Measurements from ENCODE around the gene KRTAP4-2. TPM values are rescaled to one million over a fixed set of nuclear protein-coding genes. Genes with fewer than 3 reads are reported as not detected.

KRTAP4-2 gene
- total and polyA plus RNA-seq, 2 of the 13 experiments (the other 11 are each of a cell fraction or from before 2014, with no cell fraction given): not detected

DNA sequence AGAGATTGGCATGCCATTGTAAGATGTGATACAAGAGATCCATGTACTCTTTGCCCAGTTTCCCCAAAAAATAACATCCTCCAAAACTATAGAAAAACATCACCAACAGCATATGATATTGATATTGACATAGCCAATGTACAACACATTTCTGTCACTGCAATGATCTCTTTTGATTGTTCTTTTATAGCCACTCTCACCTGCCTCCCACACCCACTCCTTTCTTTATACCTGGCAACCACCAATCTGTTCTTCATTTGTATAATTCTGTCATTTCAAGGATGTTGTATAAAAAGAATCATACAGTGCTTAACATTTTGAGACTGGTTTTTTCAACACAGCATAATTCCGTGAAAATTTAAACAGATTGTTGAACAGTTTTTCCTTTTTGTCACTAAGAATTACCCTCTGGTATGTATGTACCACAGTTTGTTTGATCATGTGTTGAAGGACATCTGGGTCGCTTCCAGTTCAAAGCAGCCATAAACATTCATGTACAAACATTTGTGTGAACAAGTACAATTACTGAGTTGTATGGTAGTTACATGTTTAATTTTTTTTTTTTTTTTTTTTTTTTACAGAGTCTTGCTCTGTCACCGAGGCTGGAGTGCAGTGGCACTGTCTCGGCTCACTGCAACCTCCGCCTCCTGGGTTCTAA, 21.5 kb upstream of the KRTAP4-2 start:
- in situ Hi-C loops (cut with HindIII; ENCODE audit: extremely low pct_ligation_motif_present, low pct_unique_long_range_greater_than_20kb): no loop called here
- Histone ChIP-seq H3K27me3 (ENCODE audit: control insufficient read depth in 1 of 2, insufficient read depth in 2 of 2, low read length in 2 of 2) (no peaks in the 10 kb centered on the region), H3K79me2 (ENCODE audit: insufficient read depth, low read length) (no peaks in the 10 kb centered on the region), H2AFZ (ENCODE audit: low read length) (no peak overlapping the region), H3K4me2 (ENCODE audit: low read depth, low read length) (no peak overlapping the region), H3K4me1 (ENCODE audit: insufficient read depth, low read length) (no peaks in the 10 kb centered on the region), H3K36me3 (replicated peaks in 1 of 2; ENCODE audit: control insufficient read depth in 1 of 2, insufficient read depth in 2 of 2, low read length in 2 of 2) (no peaks in the 10 kb centered on the region), H3K4me3 (replicated peaks in 1 of 3; ENCODE audit: insufficient read depth in 1 of 3, low read depth in 2 of 3, low read length in 3 of 3) (no peak overlapping the region), H4K20me1 (ENCODE audit: insufficient read depth, low read length) (no peaks in the 10 kb centered on the region), H3K9ac (ENCODE audit: insufficient read depth, low read depth, low read length) (no peak overlapping the region), H3K27ac (ENCODE audit: extremely low read length, insufficient read depth, low read length) (no peak overlapping the region), H3K9me3 (ENCODE audit: low read length) (no peaks in the 10 kb centered on the region)
- DNase-seq (ENCODE audit: low spot score): no peak
- no peak for FAIRE-seq
- intact Hi-C loops (cut with micrococcal nuclease; ENCODE audit: unreplicated experiment): no loop called here
- CTCF ChIA-PET (ENCODE audit: low intra/inter-chr PET ratio, low total read pairs): no interaction called here
- ATAC-seq: no peak
- BruUV-seq (replicated peaks): no TSS peak
- TF ChIP-seq E2F5 (CRISPR knock-in tag; conservative IDR thresholded peaks at IDR 0.05): no peak
- no peak for TF ChIP-seq ZNF652 (CRISPR knock-in tag; IDR thresholded peaks at IDR 0.05; ENCODE audit: borderline replicate concordance, low read depth)
- no peak for TF ChIP-seq CSRNP2 (CRISPR knock-in tag; conservative IDR thresholded peaks at IDR 0.05; ENCODE audit: low read depth)
- no peak for TF ChIP-seq MLX (CRISPR knock-in tag; IDR thresholded peaks at IDR 0.05)
- no peak for TF ChIP-seq ZNF720 (CRISPR knock-in tag; IDR thresholded peaks at IDR 0.05)
- no peak for TF ChIP-seq ZNF3 (CRISPR knock-in tag; IDR thresholded peaks at IDR 0.05)
- TF ChIP-seq NR3C1 (CRISPR knock-in tag; IDR thresholded peaks at IDR 0.05): no peak
- TF ChIP-seq ZEB1 (IDR thresholded peaks at IDR 0.05; ENCODE audit: insufficient replicate concordance, low read depth): no peak
- TF ChIP-seq, protein P1, sequence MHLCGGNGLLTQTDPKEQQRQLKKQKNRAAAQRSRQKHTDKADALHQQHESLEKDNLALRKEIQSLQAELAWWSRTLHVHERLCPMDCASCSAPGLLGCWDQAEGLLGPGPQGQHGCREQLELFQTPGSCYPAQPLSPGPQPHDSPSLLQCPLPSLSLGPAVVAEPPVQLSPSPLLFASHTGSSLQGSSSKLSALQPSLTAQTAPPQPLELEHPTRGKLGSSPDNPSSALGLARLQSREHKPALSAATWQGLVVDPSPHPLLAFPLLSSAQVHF (CRISPR knock-in tag; IDR thresholded peaks at IDR 0.05): no peak
- TF ChIP-seq ZNF17 (CRISPR knock-in tag; IDR thresholded peaks at IDR 0.05): no peak
- TF ChIP-seq, protein P2, sequence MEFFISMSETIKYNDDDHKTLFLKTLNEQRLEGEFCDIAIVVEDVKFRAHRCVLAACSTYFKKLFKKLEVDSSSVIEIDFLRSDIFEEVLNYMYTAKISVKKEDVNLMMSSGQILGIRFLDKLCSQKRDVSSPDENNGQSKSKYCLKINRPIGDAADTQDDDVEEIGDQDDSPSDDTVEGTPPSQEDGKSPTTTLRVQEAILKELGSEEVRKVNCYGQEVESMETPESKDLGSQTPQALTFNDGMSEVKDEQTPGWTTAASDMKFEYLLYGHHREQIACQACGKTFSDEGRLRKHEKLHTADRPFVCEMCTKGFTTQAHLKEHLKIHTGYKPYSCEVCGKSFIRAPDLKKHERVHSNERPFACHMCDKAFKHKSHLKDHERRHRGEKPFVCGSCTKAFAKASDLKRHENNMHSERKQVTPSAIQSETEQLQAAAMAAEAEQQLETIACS (CRISPR knock-in tag; IDR thresholded peaks at IDR 0.05): no peak
- no peak for TF ChIP-seq ZNF510 (CRISPR knock-in tag; IDR thresholded peaks at IDR 0.05; ENCODE audit: low read depth)
- TF ChIP-seq, protein P3, sequence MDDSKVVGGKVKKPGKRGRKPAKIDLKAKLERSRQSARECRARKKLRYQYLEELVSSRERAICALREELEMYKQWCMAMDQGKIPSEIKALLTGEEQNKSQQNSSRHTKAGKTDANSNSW (CRISPR knock-in tag; IDR thresholded peaks at IDR 0.05; ENCODE audit: borderline replicate concordance): no peak
- TF ChIP-seq, protein P4, sequence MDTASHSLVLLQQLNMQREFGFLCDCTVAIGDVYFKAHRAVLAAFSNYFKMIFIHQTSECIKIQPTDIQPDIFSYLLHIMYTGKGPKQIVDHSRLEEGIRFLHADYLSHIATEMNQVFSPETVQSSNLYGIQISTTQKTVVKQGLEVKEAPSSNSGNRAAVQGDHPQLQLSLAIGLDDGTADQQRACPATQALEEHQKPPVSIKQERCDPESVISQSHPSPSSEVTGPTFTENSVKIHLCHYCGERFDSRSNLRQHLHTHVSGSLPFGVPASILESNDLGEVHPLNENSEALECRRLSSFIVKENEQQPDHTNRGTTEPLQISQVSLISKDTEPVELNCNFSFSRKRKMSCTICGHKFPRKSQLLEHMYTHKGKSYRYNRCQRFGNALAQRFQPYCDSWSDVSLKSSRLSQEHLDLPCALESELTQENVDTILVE (CRISPR knock-in tag; IDR thresholded peaks at IDR 0.05): no peak
- no peak for TF ChIP-seq ELF3 (CRISPR knock-in tag; IDR thresholded peaks at IDR 0.05)
- POLR2A ChIA-PET: no interaction called here
- 23% methylated on average over 4 of the region's 5 CpGs for WGBS (ENCODE audit: low lambda C conversion rate)

Measured in HepG2 (cell line).